Endothelial cell of umbilical vein (primary cell): ENCODE data around the gene PTN. TPM values are rescaled to one million over a fixed set of nuclear protein-coding genes. Genes with fewer than 3 reads are reported as not detected.

Experiments
- BruUV-seq: library from RNA; stranded (reverse); fragments of 400-500 nt; replicated peaks from 2 replicates; lab custom pipeline; 2021; lab: Mats Ljungman, UMichigan
- CTCF ChIA-PET: fragments of 300-600, 350-600 bp; sonication (Branson Sonifier 250); formaldehyde crosslinking; loops from one replicate; lab custom pipeline; 2021; ENCODE audit warnings: antibody characterized with exemption, inconsistent platforms; lab: Charles Lee
- POLR2A ChIA-PET: fragments of 300-600, 350-600 bp; sonication (Branson Sonifier 250); formaldehyde crosslinking; loops from one replicate; lab custom pipeline; 2021; ENCODE audit warnings: antibody characterized with exemption, inconsistent platforms; lab: Charles Lee
- DNase-seq: peaks from one replicate; pipeline ENCODE4 v3.0.0-alpha.2; 2011; ENCODE audit warnings: low read depth, low spot score
- FAIRE-seq: peaks from 2 replicates; lab custom pipeline; 2011; peaks lifted over from hg19 to GRCh38; lab: Jason Lieb, UNC
- H2AFZ ChIP-seq: 2 replicates; pipeline ENCODE4 v1.6.0; 2012; ENCODE audit warnings: low read depth, low read length, control low read depth, inconsistent platforms
- H3K27ac ChIP-seq: 2 replicates; pipeline ENCODE4 v1.5.1; 2011; ENCODE audit warnings: low read depth, mild to moderate bottlenecking, control low read depth, low read length, moderate library complexity; ENCODE audit not compliant: insufficient read depth
- H3K27me3 ChIP-seq, 2 experiments: 2 replicates each; pipeline versions ENCODE4 v1.6.0 to v1.6.1; 2011; ENCODE audit warnings: low read length in 2 of 2, mixed read lengths in 1 of 2; ENCODE audit not compliant: control insufficient read depth in 2 of 2, insufficient read depth in 2 of 2
- H3K36me3 ChIP-seq, 2 experiments: 2 replicates in 1 of 2; 3 replicates in 1 of 2; pipeline ENCODE4 v1.5.1; 2011; ENCODE audit warnings: low read length in 2 of 2, mild to moderate bottlenecking in 1 of 2, moderate library complexity in 1 of 2; ENCODE audit not compliant: control insufficient read depth in 2 of 2, insufficient read depth in 2 of 2; ENCODE audit errors: extremely low read depth in 1 of 2
- H3K4me1 ChIP-seq: 3 replicates; pipeline ENCODE4 v1.5.1; 2011; ENCODE audit warnings: mild to moderate bottlenecking, low read length; ENCODE audit not compliant: control insufficient read depth, insufficient read depth; ENCODE audit errors: extremely low read depth
- H3K4me2 ChIP-seq: 2 replicates; pipeline ENCODE4 v1.6.1; 2011; ENCODE audit warnings: low read length, control low read depth, mixed read lengths; ENCODE audit not compliant: insufficient read depth
- H3K4me3 ChIP-seq, 3 experiments: fragments of 200-600 bp in 1 of 3; sonication (generic), shearing (Covaris generic) in 1 of 3; replicated peaks in 1 of 3; 2 replicates each; pipeline ENCODE4 v1.5.1; 2011 to 2016; ENCODE audit warnings: control low read depth in 3 of 3, low read length in 3 of 3, mild to moderate bottlenecking in 2 of 3, inconsistent platforms in 1 of 3, low read depth in 1 of 3, moderate library complexity in 1 of 3; ENCODE audit not compliant: insufficient read depth in 1 of 3
- H3K79me2 ChIP-seq: 2 replicates; pipeline ENCODE4 v1.6.0; 2012; ENCODE audit warnings: low read length, inconsistent platforms; ENCODE audit not compliant: control insufficient read depth, insufficient read depth
- H3K9ac ChIP-seq: replicated peaks from 2 replicates; pipeline ENCODE3; 2011; ENCODE audit warnings: low read length, control low read depth; ENCODE audit not compliant: insufficient read depth; ENCODE audit errors: extremely low read depth
- H3K9me1 ChIP-seq: replicated peaks from 3 replicates; pipeline ENCODE4 v1.6.0; 2011; ENCODE audit warnings: mild to moderate bottlenecking, low read length; ENCODE audit not compliant: control insufficient read depth, insufficient read depth; ENCODE audit errors: extremely low read depth
- H3K9me3 ChIP-seq: replicated peaks from 2 replicates; pipeline ENCODE4 v1.5.1; 2012; ENCODE audit warnings: low read length, inconsistent platforms; ENCODE audit not compliant: control insufficient read depth, insufficient read depth
- H4K20me1 ChIP-seq: replicated peaks from 2 replicates; pipeline ENCODE3; 2011; ENCODE audit warnings: mild to moderate bottlenecking, low read length; ENCODE audit not compliant: control insufficient read depth, insufficient read depth; ENCODE audit errors: extremely low read depth
- EZH2 ChIP-seq: IDR thresholded peaks from 2 replicates; pipeline ENCODE4 v1.6.1; 2012; ENCODE audit warnings: borderline replicate concordance, low read depth, mild to moderate bottlenecking, moderate library complexity, low read length, inconsistent platforms; ENCODE audit not compliant: severe bottlenecking
- FOS ChIP-seq: IDR thresholded peaks from 2 replicates; pipeline ENCODE4 v1.6.1; 2011; ENCODE audit warnings: mild to moderate bottlenecking, low read length, moderate library complexity, borderline replicate concordance; ENCODE audit not compliant: insufficient read depth
- GATA2 ChIP-seq: IDR thresholded peaks from 2 replicates; pipeline ENCODE4 v1.7.0; 2011; ENCODE audit warnings: low read depth, mild to moderate bottlenecking, moderate library complexity, mixed read lengths, low read length; ENCODE audit not compliant: insufficient read length, insufficient read depth
- JUN ChIP-seq: IDR thresholded peaks from 2 replicates; pipeline ENCODE4 v1.6.1; 2011; ENCODE audit warnings: borderline replicate concordance, low read depth; ENCODE audit not compliant: insufficient read length, insufficient read depth
- MYC ChIP-seq: IDR thresholded peaks from one replicate; pipeline ENCODE4 v1.6.1; 2011; ENCODE audit warnings: mild to moderate bottlenecking, low read depth, low read length
- POLR2A ChIP-seq: IDR thresholded peaks from 2 replicates; pipeline ENCODE4 v1.6.1; 2012; ENCODE audit warnings: low read depth, mild to moderate bottlenecking, control low read depth, low read length
- POLR2AphosphoS5 ChIP-seq: IDR thresholded peaks from 2 replicates; pipeline ENCODE4 v1.6.1; 2012; ENCODE audit warnings: low read depth, mild to moderate bottlenecking, control low read depth, low read length, moderate library complexity; ENCODE audit not compliant: insufficient read depth
- dilution Hi-C: fragments of 300-500 bp; cut with MboI; formaldehyde crosslinking; loops from one replicate; pipeline ENCODE4 v1.15.0; 2019; ENCODE audit warnings: low sequenced_read_pairs; ENCODE audit not compliant: extremely low pct_ligation_motif_present
- intact Hi-C: fragments of 100-400 bp; cut with micrococcal nuclease; formaldehyde crosslinking; loops from one replicate; pipeline ENCODE4 v1.10.0; 2022
- polyA plus RNA-seq, 4 experiments: library from polyadenylated mRNA; depleted of rRNA in 3 of 4; stranded (reverse) in 3 of 4; unstranded in 1 of 4; fragments of >200 nt; gene quantifications; 2 replicates each; pipeline versions ENCODE4 v1.2.1 to v1.2.3, GENCODE V29; 2011 to 2012; ENCODE audit warnings: missing spikeins in 1 of 4
- total RNA-seq: library from RNA; stranded (reverse); gene quantifications from 2 replicates; pipeline ENCODE4 v1.2.3, GENCODE V29; 2021
- TF ChIP-seq, protein P1 (sequence below): IDR thresholded peaks from 2 replicates; pipeline ENCODE4 v1.6.1; 2011; ENCODE audit not compliant: insufficient read depth, insufficient read length
- TF ChIP-seq, protein P2 (sequence below), 2 donors: IDR thresholded peaks; 1 replicate in 1 of 2; 2 replicates in 1 of 2; pipeline ENCODE4 v1.5.1; 2011; ENCODE audit warnings: low read length in 2 of 2, mild to moderate bottlenecking in 2 of 2, moderate library complexity in 2 of 2, control low read depth in 1 of 2, inconsistent platforms in 1 of 2, low read depth in 1 of 2; ENCODE audit not compliant: insufficient read depth in 1 of 2; ENCODE audit errors: extremely low read depth in 1 of 2

PTN gene
- total and polyA plus RNA-seq, 2 donors (not counting 3 experiments of a cell fraction or from before 2014, with no cell fraction given): 0.07 TPM; not detected in 1

DNA sequence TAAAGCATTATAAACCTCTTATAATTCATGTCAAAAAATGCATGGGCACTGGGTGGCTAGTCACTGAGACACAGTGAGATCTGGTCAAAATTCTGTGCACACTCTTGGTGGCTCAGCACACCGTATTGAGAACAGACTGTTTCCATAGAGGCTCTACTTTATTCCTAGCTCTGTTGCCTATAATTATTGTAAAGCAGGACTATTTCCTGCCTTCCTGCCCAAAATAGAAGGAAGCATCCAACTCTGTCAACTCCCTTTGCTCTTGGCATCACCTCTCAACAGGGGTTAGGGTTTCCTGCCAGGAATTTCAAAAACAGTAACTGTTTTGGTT is 45.1 kb downstream of the PTN start:
- TF ChIP-seq JUN (no peak), MYC (no peak), GATA2 (no peak)
- TF ChIP-seq, protein P1, sequence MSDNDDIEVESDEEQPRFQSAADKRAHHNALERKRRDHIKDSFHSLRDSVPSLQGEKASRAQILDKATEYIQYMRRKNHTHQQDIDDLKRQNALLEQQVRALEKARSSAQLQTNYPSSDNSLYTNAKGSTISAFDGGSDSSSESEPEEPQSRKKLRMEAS: no peak
- dilution Hi-C loops (no loop called here), intact Hi-C loops (no loop called here)
- Histone ChIP-seq H4K20me1 (no peaks in the 10 kb centered on the region), H3K27ac (no peak overlapping the region), H3K9ac (no peak overlapping the region), H2AFZ (no peak overlapping the region), H3K36me3 (no peaks in the 10 kb centered on the region), H3K4me2 (no peak overlapping the region), H3K27me3 (no peaks in the 10 kb centered on the region), H3K9me1 (no peaks in the 10 kb centered on the region), H3K79me2 (no peaks in the 10 kb centered on the region), H3K4me3 (no peak overlapping the region), H3K9me3 (no peaks in the 10 kb centered on the region), H3K4me1 (no peaks in the 10 kb centered on the region)
- DNase-seq (no peak), FAIRE-seq (no peak)
- CTCF ChIA-PET: no interaction called here
- POLR2A ChIA-PET: no interaction called here
- no TSS peak for BruUV-seq

DNA sequence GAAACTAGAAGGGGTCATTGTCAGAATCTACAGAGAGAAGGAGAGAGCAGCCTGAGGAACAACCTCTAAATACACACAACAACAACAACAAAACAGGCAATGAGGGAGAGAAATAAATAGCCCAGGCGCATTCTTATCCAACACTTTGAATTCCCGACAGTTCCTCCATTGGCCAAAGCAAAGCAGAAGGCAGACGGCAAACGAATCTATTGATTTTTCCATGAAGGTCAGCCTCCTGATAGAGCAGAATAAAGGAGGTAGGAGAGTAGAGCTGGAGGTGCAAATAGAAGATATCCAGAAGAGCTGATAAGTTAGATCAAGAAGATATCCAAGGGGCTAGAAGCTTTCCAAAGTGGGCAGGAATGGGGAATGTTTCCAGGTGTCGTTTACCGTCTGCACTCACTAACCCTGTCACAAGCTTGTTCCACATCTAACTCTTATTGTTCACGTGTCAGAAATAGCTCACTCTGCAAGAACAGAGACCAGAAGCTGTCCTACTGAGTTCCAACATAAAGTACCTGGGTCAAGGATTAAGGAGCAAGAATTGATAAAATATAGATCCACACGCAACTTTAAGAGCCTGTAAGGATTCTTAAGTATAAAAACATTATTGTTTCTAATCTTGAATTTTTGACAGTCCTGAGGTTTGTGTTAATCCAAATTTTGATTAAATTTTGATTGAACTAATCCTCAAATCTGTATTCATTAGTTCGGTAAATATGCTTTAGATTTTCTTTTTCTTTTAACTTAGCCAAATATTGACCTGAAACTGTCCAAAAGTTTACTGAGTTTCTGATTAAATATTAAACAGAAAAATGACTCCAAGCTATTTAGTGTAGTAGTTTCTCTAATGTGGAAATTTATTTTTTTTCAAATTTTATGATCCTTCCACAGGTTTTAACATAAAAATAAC is 45.7 kb downstream of the PTN start:
- intact Hi-C loops: no loop called here
- Histone ChIP-seq H3K36me3 (no peaks in the 10 kb centered on the region), H3K9me1 (no peaks in the 10 kb centered on the region), H3K9me3 (no peaks in the 10 kb centered on the region), H2AFZ (no peak overlapping the region), H3K27me3 (no peaks in the 10 kb centered on the region), H4K20me1 (no peaks in the 10 kb centered on the region), H3K4me1 (no peaks in the 10 kb centered on the region), H3K4me3 (no peak overlapping the region), H3K9ac (no peak overlapping the region), H3K27ac (no peak overlapping the region), H3K79me2 (no peaks in the 10 kb centered on the region), H3K4me2 (no peak overlapping the region)
- DNase-seq (no peak), FAIRE-seq (no peak)
- BruUV-seq: no TSS peak
- TF ChIP-seq EZH2 (no peak), FOS (no peak), JUN (no peak), POLR2A (no peak), POLR2AphosphoS5 (no peak), GATA2 (no peak)
- TF ChIP-seq, protein P2, sequence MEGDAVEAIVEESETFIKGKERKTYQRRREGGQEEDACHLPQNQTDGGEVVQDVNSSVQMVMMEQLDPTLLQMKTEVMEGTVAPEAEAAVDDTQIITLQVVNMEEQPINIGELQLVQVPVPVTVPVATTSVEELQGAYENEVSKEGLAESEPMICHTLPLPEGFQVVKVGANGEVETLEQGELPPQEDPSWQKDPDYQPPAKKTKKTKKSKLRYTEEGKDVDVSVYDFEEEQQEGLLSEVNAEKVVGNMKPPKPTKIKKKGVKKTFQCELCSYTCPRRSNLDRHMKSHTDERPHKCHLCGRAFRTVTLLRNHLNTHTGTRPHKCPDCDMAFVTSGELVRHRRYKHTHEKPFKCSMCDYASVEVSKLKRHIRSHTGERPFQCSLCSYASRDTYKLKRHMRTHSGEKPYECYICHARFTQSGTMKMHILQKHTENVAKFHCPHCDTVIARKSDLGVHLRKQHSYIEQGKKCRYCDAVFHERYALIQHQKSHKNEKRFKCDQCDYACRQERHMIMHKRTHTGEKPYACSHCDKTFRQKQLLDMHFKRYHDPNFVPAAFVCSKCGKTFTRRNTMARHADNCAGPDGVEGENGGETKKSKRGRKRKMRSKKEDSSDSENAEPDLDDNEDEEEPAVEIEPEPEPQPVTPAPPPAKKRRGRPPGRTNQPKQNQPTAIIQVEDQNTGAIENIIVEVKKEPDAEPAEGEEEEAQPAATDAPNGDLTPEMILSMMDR (IDR thresholded peaks at IDR 0.05; ENCODE audit: extremely low read depth in 1 of 2, insufficient read depth in 1 of 2, low read depth in 1 of 2, low read length in 2 of 2): no peak
- TF ChIP-seq, protein P1: no peak
- POLR2A ChIA-PET: no interaction called here
- dilution Hi-C loops: no loop called here
- CTCF ChIA-PET: no interaction called here
